Esophagus squamous epithelium (tissue), 4 donors: ENCODE results near the gene SDHB.

ENCODE experiments used
- CTCF ChIP-seq, 6 experiments: fragments of 450-650 bp in 4 of 6; fragments of 200-600 bp in 2 of 6; sonication (generic) in 2 of 6; IDR thresholded peaks; one replicate each; pipeline ENCODE4 v1.5.1; 2016 to 2019; ENCODE audit warnings: antibody characterized with exemption in 6 of 6, mild to moderate bottlenecking in 4 of 6, moderate library complexity in 4 of 6
- POLR2A ChIP-seq, 4 donors: fragments of 450-650 bp; IDR thresholded peaks; one replicate each; pipeline ENCODE4 v1.6.1; 2017; ENCODE audit warnings: antibody characterized with exemption in 4 of 4, mild to moderate bottlenecking in 4 of 4, moderate library complexity in 3 of 4

GRCh38 chr1:17071794-17072193 lies 18.0 kb upstream of the SDHB start:
- TF ChIP-seq POLR2A (IDR thresholded peaks at IDR 0.05) = no peak
- no peak for TF ChIP-seq CTCF (IDR thresholded peaks at IDR 0.05)
